Glomerular visceral epithelial cell (primary cell): ENCODE data around the gene KIFAP3.
"Not testable (repeated sequence)": the region's sequence is repeated elsewhere in the genome, so short reads cannot be mapped to it uniquely, and the experiment has no call there.

Experiments
- DNase-seq: peaks from one replicate; pipeline ENCODE4 v3.0.0-alpha.2; 2016; ENCODE audit errors: extremely low spot score

The KIFAP3 gene

DNA sequence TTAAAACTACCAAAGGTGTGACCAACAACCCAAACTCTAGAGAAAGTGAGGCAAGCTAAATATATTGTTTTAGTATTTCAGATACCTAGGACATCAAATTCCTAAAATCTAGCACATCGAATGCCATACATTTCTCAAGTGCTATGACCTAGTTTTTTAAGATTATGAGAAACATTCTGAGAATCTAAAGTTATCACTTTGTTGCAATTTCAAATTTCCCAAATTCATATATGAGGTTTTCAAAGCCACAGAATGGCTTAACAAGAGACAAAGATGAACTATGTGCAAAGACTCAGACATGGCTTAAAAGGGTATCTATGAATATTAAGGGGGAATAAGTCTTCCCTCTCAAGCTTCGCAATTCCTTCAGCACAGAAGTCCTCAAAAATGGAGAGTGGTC is 187.6 kb downstream of the KIFAP3 start:
- DNase-seq, result no peak

DNA sequence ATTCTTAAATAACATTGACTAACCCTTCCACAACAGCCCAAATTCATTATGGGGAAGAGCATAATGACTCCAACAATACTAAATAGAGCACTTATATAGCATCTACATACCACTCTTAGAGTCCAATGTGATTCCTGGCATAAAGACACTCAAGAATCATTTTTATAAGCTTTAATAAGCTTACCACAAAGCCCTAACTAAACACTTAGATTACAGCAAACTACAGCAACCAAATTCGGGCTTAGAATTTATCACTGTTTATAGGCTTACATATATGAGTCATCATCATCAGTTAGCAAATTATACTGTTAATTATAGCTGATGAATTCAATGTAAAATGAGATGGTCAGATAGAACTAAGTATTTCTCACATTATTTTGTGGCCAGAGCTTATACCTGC is 188.1 kb downstream of the KIFAP3 start:
- no peak for DNase-seq

DNA sequence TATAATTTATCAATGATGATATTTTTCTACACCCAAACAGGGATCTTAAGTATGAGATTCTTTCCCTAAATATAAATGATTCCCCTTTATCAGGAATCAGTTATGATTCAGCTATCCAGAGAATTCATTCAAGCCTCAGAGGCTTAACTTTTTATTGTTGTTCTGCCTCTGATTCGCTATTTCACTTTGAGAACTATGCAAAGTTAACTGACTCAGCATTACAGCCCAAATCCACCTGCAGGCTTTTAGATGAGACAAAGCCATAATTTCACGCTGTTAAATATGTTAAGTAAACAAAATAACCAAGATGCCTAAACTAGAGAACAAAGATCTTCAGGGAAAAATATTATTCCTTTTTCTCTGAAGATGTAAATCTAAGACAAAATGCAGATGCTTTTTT is 189.3 kb downstream of the KIFAP3 start:
- DNase-seq, result no peak

DNA sequence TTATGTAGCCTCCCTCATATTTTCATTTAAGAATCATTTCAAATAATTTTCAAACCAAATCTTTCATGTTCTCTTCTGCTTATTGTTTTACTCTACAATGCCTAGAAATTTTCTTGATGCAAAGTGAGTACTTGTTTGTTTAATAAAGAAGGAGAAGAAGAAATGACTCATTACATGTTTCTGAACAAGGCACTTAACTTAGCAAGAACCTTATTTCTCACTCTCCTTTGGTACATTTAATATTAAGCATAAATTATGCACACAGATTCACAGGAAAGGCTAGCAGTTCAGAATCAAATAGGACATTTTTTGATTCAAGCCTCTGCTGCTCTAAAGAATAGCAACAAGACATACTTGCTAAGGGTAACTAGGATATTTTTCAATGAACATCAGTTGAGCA is 189.9 kb downstream of the KIFAP3 start:
- DNase-seq, result no peak

DNA sequence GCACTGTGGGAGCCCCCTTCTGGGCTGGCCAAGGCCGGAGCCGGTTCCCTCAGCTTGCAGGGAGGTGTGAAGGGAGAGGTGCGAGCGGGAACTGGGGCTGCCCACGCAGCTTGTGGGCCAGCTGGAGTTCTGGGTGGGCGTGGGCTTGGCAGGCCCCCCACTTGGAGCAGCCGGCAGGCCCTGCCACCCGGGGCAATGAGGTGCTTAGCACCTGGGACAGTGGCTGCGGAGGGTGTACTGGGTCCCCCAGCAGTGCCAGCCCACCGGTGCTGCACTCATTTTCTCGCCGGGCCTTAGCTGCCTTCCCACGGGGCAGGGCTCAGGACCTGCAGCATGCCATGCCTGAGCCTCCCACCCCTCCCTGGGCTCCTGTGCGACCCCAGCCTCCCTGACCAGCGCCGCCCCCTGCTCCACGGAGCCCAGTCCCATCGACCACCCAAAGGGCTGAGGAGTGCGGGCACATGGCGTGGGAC is 192.4 kb downstream of the KIFAP3 start:
- no peak for DNase-seq

DNA sequence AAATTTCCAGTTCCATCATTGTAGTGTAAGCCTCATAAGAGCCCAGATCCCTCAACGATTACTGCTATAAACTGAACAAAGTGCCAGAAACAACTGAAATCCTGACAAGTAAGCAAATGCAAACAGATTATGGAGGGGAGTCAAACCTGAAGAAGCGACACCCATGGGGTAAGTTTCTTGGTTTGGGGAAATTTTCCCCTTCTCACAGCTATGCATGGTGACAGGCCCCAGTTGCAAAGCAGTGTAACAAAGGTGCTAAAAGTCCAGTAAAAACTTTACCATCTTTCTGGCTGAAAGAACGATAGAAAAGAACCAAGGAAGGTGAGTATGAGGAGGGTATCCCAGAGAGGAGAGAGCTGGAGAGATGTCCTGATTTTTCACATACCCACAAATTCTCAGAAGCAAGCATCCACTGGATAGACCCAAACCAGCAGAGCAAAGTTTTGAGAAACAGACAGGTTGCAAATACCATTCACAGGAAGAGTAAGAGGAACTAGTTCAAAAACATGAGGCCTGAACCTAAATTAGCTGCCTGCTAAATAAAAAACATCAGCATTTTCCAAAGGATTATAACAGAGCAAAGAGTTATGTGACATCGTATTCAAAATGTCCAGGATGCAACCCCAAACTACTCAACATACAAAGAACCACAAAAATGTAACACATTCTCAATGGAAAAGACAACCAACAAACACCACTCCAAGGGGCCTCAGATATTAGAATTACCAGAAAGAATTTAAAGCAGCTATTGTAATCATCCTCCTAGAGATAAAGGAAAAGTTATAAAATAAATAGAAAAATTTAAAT is 195.3 kb downstream of the KIFAP3 start:
- DNase-seq, result no peak

DNA sequence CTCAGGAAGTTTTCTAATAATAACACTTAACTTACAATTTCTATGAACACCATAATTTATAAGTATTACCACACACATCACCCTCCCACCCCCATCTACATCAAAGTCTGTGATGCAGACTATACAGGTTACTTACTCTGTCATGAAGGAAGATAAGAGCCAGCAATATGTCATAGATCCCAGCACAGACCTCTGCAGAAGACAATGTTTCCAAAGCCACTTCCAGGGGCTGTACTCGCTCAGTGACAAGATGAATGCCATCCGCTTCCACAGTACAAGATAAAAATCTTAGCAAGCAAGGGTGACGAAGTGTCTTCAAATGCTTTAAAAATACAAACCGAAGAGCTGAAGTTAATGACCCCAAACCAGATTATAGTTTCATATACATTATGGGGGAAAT is 196.0 kb downstream of the KIFAP3 start:
- no peak for DNase-seq

DNA sequence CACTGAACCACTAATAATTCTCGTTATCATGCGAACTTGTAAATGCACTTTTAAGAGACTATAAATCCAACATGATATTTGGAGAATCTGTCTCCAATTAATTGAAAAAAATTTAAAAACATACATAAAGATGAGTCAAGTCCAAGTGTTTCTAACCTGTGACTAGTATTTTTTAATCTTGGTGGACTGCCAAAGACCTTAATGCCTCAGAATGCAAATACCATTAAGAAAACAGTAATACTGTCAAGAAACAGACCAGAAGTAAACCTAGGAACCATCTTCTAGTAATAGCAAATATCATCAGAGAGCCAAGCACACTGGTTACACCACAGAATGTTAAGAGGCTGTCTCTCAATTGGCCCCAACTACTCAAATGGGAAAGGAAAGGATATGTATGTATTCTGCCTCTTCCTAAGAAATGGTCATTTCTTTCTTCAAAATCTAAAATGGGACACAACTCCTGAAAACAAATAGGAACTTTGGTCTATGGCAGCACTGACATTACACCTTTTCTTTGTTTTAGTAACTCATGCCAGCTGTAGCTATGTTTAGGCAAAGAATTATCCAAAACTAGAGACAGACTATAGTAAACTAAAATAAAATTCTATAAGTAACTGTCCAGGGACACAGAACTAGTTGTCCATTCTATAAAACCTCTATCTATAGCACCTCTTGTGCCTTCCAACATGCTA is 196.5 kb downstream of the KIFAP3 start:
- DNase-seq, result no peak

DNA sequence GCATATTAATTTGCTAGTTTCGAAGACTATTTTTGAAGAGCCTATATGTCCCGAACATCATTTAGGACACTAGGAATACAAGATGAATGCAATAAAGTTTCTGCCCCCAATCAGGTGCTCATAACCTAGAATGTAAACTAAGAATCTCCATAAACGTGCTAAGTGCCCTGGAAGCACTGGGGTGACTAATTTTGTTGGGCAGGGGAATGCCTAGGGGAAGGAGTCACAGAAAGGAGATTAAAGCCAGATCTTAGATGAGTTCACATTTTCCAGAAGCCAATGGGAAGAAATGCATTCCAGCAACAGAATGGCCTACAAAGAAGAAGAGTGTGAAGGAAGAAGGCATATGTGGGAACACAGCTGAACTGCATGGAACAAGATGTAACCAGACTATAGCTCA is 200.3 kb downstream of the KIFAP3 start:
- DNase-seq, result peak; percentile 4

DNA sequence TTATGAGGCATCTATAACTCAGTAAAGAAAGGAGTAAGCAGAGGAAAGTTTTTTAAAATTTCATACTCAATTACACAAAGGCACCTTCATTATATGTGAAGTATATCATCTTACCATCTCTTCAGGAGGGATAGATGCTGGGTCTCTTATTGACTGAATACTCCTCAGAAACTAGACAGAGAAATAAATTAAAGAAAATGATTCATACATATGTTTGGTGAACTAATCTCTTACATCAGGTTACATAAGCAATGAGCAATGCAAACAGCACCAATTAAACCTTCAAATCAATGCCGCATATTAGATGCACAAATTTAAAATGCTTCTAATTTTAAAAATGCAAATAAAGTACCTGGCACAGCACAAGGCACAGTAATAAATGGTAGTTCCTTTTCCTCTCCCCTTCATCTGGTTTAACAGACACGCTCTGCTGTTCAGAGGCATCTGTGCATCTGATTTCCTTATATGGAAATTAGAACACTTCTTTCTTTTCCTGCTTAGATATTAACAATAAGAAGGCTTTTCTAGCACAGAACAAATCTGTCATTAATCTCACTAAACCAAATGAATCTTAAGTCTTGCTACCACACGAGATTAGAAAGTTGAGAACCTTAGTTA is 200.8 kb downstream of the KIFAP3 start:
- DNase-seq, result no peak

DNA sequence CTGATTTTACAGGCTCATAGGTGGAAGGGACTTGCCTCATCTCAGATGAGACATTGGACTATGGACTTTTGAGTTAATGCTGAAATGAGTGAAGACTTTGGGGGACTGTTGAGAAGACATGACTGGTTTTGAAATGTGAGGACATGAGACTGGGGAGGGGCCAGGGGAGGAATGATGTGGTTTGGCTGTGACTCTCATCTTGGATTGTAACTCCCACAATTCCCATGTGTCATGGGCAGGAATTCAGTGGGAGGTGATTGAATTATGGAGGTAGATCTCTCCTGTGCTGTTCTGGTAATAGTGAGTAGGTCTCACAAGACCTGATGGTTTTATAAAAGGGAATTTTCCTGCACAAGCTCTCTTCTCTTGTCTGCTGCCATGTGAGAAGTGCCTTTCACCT is 201.6 kb downstream of the KIFAP3 start:
- DNase-seq, result no peak

DNA sequence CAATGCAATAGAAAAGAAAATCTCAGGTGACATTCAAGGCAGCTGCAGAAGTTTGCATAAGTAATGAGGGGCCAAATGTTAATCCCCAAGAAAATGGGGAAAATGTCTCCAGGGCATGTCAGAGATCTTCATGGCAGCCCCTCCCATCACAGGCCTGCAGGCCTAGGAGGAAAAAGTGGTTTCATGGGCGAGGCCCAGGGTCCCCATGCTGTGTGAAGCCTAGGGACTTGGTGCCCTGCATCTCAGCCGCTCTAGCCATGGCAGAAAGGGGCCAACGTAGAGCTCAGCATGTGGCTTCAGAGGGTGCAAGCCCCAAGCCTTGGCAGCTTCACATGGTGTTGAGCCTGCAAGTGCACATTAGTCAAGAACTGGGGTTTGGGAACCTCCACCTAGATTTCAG is 202.5 kb downstream of the KIFAP3 start:
- DNase-seq, result not testable (repeated sequence)
